PC-9 (cell line): ENCODE data around the gene SHFL. TPM values are rescaled to one million over a fixed set of nuclear protein-coding genes. Genes with fewer than 3 reads are reported as not detected.
A peak's percentile ranks its signal among the peaks of the same experiment; 100 is the strongest.

Experiments used
- BruUV-seq: library from RNA; stranded (reverse); fragments of 400-500 nt; replicated peaks from 2 replicates; lab custom pipeline; 2021; lab: Mats Ljungman, UMichigan
- CTCF ChIA-PET: fragments of 300-600 bp; sonication (Branson Sonifier 250); formaldehyde crosslinking; loops from one replicate; lab custom pipeline; 2022; ENCODE audit warnings: antibody characterized with exemption; lab: Charles Lee
- POLR2A ChIA-PET: fragments of 300-600 bp; sonication (Branson Sonifier 250); formaldehyde crosslinking; loops from one replicate; lab custom pipeline; 2022; ENCODE audit warnings: antibody characterized with exemption; ENCODE audit not compliant: unreplicated experiment; lab: Charles Lee
- DNase-seq, 2 experiments: peaks; one replicate each; pipeline versions ENCODE4 v3.0.0 to v3.0.0-alpha.2; 2015 to 2022; ENCODE audit warnings: mixed read lengths in 1 of 2
- H2AFZ ChIP-seq: fragments of 200-600 bp; sonication (generic); 2 replicates; pipeline ENCODE4 v1.8.1; 2017; ENCODE audit warnings: antibody characterized with exemption
- H3F3A ChIP-seq: fragments of 200-600 bp; sonication (generic); 2 replicates; pipeline ENCODE4 v1.8.1; 2017; ENCODE audit warnings: antibody characterized with exemption, mild to moderate bottlenecking, low read depth; ENCODE audit not compliant: insufficient read depth
- H3K27ac ChIP-seq: fragments of 200-600 bp; sonication (generic); 2 replicates; pipeline ENCODE4 v1.6.1; 2016; ENCODE audit warnings: mixed run types
- H3K27me3 ChIP-seq: fragments of 200-600 bp; sonication (generic); 2 replicates; pipeline ENCODE4 v1.6.1; 2016; ENCODE audit warnings: low read depth, mixed run types; ENCODE audit not compliant: insufficient read depth
- H3K36me3 ChIP-seq: fragments of 200-600 bp; sonication (generic); 2 replicates; pipeline ENCODE4 v1.6.1; 2016; ENCODE audit warnings: low read depth, mixed run types
- H3K4me1 ChIP-seq: fragments of 200-600 bp; sonication (generic); replicated peaks from 2 replicates; pipeline ENCODE4 v1.6.1; 2016; ENCODE audit warnings: mixed run types; ENCODE audit not compliant: insufficient read depth
- H3K4me2 ChIP-seq: fragments of 200-600 bp; sonication (generic); 2 replicates; pipeline ENCODE4 v1.6.1; 2017; ENCODE audit warnings: mixed run types
- H3K4me3 ChIP-seq: fragments of 200-600 bp; sonication (generic); 2 replicates; pipeline ENCODE4 v1.6.1; 2016; ENCODE audit warnings: mixed run types
- H3K79me2 ChIP-seq: fragments of 200-600 bp; sonication (generic); 2 replicates; pipeline ENCODE4 v1.6.1; 2017; ENCODE audit warnings: low read depth, mixed run types
- H3K9me2 ChIP-seq: fragments of 200-600 bp; sonication (generic); 2 replicates; pipeline ENCODE4 v1.8.1; 2017; ENCODE audit warnings: mild to moderate bottlenecking; ENCODE audit not compliant: insufficient read depth
- H3K9me3 ChIP-seq: fragments of 200-600 bp; sonication (generic); 2 replicates; pipeline ENCODE4 v1.8.1; 2016; ENCODE audit warnings: low read depth; ENCODE audit not compliant: insufficient read depth
- H4K20me1 ChIP-seq: fragments of 200-600 bp; sonication (generic); 2 replicates; pipeline ENCODE4 v1.8.1; 2017; ENCODE audit not compliant: insufficient read depth
- CTCF ChIP-seq: fragments of 200-600 bp; sonication (generic); conservative IDR thresholded peaks from 2 replicates; pipeline ENCODE4 v1.6.1; 2017; ENCODE audit warnings: mixed run types, antibody characterized with exemption, mild to moderate bottlenecking, moderate library complexity
- EZH2 ChIP-seq: fragments of 200-600 bp; sonication (generic); IDR thresholded peaks from 2 replicates; pipeline ENCODE4 v1.8.0; 2017; ENCODE audit warnings: antibody characterized with exemption, low read depth
- intact Hi-C: fragments of 100-400 bp; cut with micrococcal nuclease; formaldehyde crosslinking; loops from one replicate; pipeline ENCODE4 v1.10.0; 2022; ENCODE audit not compliant: unreplicated experiment
- total RNA-seq: library from RNA; stranded (reverse); gene quantifications from 2 replicates; pipeline ENCODE4 v1.2.3, GENCODE V29; 2021

Gene SHFL
- total RNA-seq, 1 experiment from 2014 or later = 25.6 TPM

GRCh38 chr19:10104665-10105508 is 18.8 kb downstream of the SHFL start:
- H3K27me3 ChIP-seq = no peaks in the 10 kb centered on the region
- intact Hi-C loops = loop anchor here (10.0 kb wide), 1 partner anchor 170 kb away; the partner anchor contains the start of gene OLFM2
- ChIA-PET CTCF (no interaction called here), POLR2A (interaction anchor here (0.7 kb wide), 1 partner anchor 130 kb away, joined by 3 read pairs; no protein-coding TSS in a partner anchor)
- TF ChIP-seq EZH2 (no peak), CTCF (no peak)
- peaks cover 19% of the 10 kb centered on the region for H4K20me1 ChIP-seq
- no peak overlapping the region for H2AFZ ChIP-seq
- H3K9me2 ChIP-seq = no peaks in the 10 kb centered on the region
- no peak for DNase-seq
- no peak overlapping the region for H3K4me2 ChIP-seq
- no peak overlapping the region for H3K27ac ChIP-seq
- peaks cover 35% of the 10 kb centered on the region for H3K79me2 ChIP-seq
- no peak overlapping the region for H3K4me3 ChIP-seq
- no peaks in the 10 kb centered on the region for H3K9me3 ChIP-seq
- no TSS peak for BruUV-seq
- H3F3A ChIP-seq = peaks cover 27% of the 10 kb centered on the region
- H3K36me3 ChIP-seq = peaks cover 28% of the 10 kb centered on the region
- peaks cover 9% of the 10 kb centered on the region for H3K4me1 ChIP-seq

- H3F3A ChIP-seq = peaks cover 33% of the 10 kb centered on the region
- H4K20me1 ChIP-seq = peaks cover 19% of the 10 kb centered on the region
- ChIA-PET CTCF (no interaction called here), POLR2A (no interaction called here)
- peaks cover 35% of the 10 kb centered on the region for H3K79me2 ChIP-seq
- peaks cover 34% of the 10 kb centered on the region for H3K36me3 ChIP-seq
- no peaks in the 10 kb centered on the region for H3K9me3 ChIP-seq
- BruUV-seq = no TSS peak
- DNase-seq = no peak
- H3K4me2 ChIP-seq = peak overlapping the region; percentile 17; the same call in 1 of the 2 replicates
- no peaks in the 10 kb centered on the region for H3K9me2 ChIP-seq
- no peak overlapping the region for H2AFZ ChIP-seq
- no peak overlapping the region; the same call in 1 of the 2 replicates for H3K4me3 ChIP-seq
- intact Hi-C loops = loop anchor here (10.0 kb wide), 1 partner anchor 171 kb away; the partner anchor contains the start of gene OLFM2
- TF ChIP-seq CTCF = no peak
- no peak for TF ChIP-seq EZH2
- no peaks in the 10 kb centered on the region for H3K27me3 ChIP-seq
- peaks cover 9% of the 10 kb centered on the region for H3K4me1 ChIP-seq
- H3K27ac ChIP-seq = no peak overlapping the region
Observed at GRCh38 chr19:10105509-10106099, 19.5 kb downstream of the SHFL start.

- CTCF ChIA-PET = interaction anchor here (0.5 kb wide), 2 partner anchors 106 to 143 kb away, joined by 6 to 9 read pairs; no protein-coding TSS in a partner anchor
Observed at GRCh38 chr19:10106100-10106936, 20.2 kb downstream of the SHFL start, which contains the start of gene PPAN. TSS of gene PPAN (plus strand) at chr19:10106362. CDS start at chr19:10106395, 33 bp downstream.

More at GRCh38 chr19:10106100-10106936, 20.2 kb downstream of the SHFL start, which contains the start of gene PPAN:
- peak within 1 kb of the TSS; percentile 48 for H3K27ac ChIP-seq
- peaks cover 40% of the 10 kb centered on the region for H3F3A ChIP-seq
- H3K4me2 ChIP-seq = peak within 1 kb of the TSS; percentile 88
- peaks cover 23% of the 10 kb centered on the region for H4K20me1 ChIP-seq
- H3K27me3 ChIP-seq = no peaks in the 10 kb centered on the region
- peak within 1 kb of the TSS; percentile 98 for H3K4me3 ChIP-seq
- BruUV-seq = no TSS peak
- no peaks in the 10 kb centered on the region for H3K9me2 ChIP-seq
- POLR2A ChIA-PET = interaction anchor here (0.6 kb wide), 1 partner anchor 132 kb away, joined by 3 read pairs; no protein-coding TSS in a partner anchor
- DNase-seq = peak; percentile 91 to 96
- intact Hi-C loops = loop anchor here (10.0 kb wide), 1 partner anchor 172 kb away; the partner anchor contains the start of gene OLFM2
- peaks cover 35% of the 10 kb centered on the region for H3K79me2 ChIP-seq
- H3K36me3 ChIP-seq = peaks cover 34% of the 10 kb centered on the region
- peaks cover 9% of the 10 kb centered on the region for H3K4me1 ChIP-seq
- H3K9me3 ChIP-seq = no peaks in the 10 kb centered on the region
- H2AFZ ChIP-seq = no peak within 1 kb of the TSS; the same call in 1 of the 2 replicates
- no peak for TF ChIP-seq CTCF
- no peak for TF ChIP-seq EZH2
